Activated CD4-positive, alpha-beta T cell treated with anti-CD3 and anti-CD28 coated beads, Interleukin-2, amount 50 U/mL, for 16 hours (primary cell): Measurements from ENCODE around the gene SCP2.

Source experiments
- DNase-seq: peaks from one replicate; pipeline ENCODE4 v3.0.0-alpha.2; 2020

SCP2 gene, protein sequence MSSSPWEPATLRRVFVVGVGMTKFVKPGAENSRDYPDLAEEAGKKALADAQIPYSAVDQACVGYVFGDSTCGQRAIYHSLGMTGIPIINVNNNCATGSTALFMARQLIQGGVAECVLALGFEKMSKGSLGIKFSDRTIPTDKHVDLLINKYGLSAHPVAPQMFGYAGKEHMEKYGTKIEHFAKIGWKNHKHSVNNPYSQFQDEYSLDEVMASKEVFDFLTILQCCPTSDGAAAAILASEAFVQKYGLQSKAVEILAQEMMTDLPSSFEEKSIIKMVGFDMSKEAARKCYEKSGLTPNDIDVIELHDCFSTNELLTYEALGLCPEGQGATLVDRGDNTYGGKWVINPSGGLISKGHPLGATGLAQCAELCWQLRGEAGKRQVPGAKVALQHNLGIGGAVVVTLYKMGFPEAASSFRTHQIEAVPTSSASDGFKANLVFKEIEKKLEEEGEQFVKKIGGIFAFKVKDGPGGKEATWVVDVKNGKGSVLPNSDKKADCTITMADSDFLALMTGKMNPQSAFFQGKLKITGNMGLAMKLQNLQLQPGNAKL

GRCh38 chr1:52927212-52928014, at the start of gene SCP2:
SCP2 (plus strand) TSS chr1:52927276; CDS start chr1:52927397, 121 bp downstream.
- peak; percentile 81 for DNase-seq

- DNase-seq = no peak
These were observed 49.5 kb upstream of the SCP2 start for GRCh38 chr1:52877554-52877953.

DNA sequence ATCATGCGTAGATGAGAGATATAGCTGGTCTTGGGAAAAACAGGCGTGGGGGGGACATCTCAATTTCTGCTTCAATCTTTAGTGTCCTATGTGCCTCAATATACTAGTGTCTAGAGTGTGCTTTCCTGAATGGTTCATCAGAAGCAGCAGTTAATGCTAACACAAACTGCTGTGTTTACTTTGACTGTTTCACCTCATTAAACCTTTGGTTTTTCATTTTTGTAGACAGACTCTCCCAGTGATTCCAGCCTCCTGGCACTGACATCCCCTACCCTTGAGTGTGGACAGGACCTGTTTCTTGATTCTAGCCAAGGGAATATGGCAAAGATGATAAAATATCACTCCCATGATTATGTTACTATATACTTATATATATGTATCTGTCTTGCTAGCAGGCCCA, 46.9 kb upstream of the SCP2 start:
- no peak for DNase-seq

DNA sequence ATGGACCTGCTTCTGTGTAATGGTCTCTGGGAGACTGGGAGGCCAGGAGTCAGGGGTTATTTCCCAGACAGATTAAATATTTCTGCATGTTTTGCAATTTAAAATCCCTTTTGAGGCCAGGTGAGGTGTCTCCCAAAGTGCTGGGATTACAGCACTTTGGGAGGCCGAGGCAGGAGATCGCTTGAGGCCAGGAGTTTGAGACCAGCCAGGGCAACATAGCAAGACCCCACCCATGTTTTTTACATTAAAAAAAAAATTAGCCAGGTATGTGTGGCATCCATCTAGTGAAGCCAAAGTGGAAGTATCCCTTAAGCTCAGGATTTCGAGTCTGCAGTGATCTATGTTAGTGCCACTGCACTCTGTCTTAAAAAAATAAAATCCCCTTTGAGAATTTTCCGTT, 39.6 kb upstream of the SCP2 start:
- DNase-seq = no peak

DNA sequence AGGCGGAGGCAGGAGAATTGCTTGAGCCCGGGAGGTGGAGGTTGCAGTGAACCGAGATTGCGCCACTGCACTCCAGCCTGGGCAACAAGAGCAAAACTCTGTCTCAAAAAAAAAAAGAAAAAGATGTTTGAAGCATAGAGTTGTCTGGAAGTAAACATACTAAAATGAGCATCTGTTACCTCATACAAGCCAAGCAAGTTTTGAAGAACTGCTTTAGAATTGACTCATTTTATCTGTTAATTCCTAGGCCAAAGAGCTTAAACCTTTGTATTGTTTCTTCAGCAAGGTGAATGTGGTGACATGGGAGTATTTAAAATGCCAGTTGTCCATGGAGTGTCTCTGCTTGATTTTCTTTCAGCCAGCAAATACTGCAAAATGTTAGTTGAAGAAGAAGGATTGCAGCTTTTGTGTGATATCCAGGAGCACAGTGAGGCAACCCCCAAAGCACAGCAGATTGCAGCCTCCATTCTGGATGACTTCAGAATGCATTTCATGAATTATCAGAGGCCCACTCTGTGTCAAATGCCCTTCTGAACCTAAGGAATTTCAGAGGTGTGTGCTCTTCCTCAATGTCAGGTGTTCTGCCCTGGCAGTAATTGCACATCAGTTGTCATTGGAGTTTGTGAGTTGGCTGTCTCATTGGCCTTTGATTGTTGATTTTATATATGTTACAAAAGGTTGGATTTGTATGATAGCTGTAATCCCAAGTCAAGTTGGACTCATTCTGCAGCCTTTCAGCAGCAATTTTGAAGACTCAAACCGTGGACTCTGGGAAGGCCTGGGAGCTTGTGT, 34.5 kb upstream of the SCP2 start:
- DNase-seq = no peak

DNA sequence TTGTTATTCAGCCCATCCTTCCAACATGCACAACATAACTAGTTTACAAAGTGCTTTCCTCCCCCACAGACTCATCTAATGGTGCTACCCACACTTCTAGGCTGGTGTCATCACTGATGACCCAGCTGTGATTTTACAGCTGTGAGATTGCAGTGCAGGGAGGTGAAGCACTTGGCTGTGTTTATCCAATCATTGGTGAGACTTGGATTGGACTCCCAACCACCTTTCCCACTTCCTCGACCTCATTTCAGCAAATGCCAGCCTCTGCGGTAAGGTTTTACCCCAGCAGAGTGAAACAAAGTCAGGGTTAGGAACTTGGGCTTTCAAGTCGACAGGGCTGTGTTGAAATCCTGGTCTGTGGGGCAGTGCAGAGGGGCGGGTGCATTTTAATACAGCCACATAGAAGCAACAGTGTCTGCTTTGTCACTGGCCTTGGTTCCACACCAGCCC, 27.6 kb upstream of the SCP2 start:
- DNase-seq = no peak

- no peak for DNase-seq
These were observed 26.7 kb upstream of the SCP2 start for GRCh38 chr1:52900402-52900801.

- no peak for DNase-seq
These were observed 25.7 kb upstream of the SCP2 start for GRCh38 chr1:52901384-52901783.

GRCh38 chr1:52904208-52904926, 22.7 kb upstream of the SCP2 start:
- no peak for DNase-seq

DNA sequence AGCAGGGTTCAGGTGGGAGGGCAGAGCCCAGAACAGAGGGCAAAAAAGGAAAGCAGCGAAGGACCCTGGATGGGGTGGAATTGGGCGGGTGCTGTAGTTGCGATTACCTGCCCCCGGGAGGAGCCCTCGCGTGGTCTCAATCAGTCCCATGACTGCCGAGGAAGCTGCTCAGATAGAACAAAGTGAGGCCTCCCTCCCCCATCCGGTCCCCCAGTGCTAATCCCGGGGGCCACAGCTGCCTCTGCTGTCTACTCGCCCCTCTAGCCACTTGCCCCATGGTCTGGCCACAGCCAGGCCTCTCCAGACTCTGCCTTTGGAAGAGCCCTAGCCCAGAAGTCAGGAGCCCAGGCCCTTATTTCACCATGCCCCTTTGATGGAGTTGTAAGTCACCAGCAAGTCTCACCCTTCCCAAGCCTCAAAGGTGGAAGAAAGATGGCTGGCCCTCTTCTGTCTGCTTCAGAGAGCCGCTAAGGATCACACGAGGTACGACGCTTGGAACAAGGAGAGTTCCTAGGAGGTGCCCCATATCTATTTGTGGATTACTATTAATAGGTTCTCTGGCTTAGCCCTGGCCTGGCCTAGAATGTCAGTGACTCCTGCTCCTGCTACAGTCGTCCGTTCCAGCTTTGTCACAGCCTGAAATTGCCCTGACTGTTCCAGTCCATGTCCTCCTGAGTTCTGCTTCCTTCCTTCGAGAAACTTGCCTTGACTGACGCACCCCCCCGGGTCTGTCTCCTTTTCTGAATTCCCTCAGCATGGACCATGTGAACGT, 22.0 kb upstream of the SCP2 start:
- DNase-seq = peak; percentile 35

DNA sequence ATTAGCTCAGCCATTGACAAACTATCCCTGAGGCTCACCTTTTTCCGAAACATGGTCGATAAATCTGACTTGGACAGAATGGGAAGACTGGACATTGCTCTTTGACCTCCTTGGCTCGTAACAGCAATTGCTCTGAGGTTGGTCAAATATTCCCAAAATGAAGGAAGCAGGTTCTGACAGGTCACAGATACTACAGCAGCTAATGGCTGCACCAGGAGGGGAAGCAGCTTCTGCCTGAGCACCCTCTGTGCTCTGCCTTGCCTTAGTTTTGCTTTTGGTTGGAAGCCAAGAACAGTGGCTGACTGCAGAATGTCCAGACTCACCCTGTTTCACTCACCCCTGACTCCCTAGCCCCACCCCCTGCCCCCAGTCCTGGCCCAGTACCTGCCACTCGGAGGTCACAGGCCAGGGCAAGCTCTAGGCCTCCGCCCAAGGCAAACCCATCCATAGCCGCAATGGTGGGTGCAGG, 20.9 kb upstream of the SCP2 start:
- no peak for DNase-seq

GRCh38 chr1:52907068-52907811, 19.8 kb upstream of the SCP2 start:
- no peak for DNase-seq

- no peak for DNase-seq
These were observed 19.3 kb upstream of the SCP2 start for GRCh38 chr1:52907812-52908153.

- DNase-seq = no peak
These were observed 15.5 kb upstream of the SCP2 start for GRCh38 chr1:52911541-52911940.

DNA sequence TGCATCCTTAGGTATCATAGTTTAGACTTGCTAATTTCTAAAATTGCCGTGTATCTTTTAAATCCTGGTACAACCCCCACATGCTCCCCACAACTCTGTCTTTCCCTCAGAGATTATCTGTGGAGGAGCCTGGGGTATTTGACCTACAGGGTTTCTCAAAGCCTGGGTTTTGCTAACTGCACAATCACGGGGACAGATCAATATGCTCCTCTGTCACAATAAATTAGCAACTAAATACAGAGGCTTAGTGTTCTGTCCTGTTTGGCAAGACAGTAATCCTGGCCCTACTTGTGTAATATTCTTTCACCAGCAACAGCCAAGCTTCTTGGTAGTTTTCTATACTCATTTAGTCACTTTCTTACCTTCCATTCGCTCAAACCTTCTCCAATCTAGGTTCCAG, 14.1 kb upstream of the SCP2 start:
- no peak for DNase-seq

DNA sequence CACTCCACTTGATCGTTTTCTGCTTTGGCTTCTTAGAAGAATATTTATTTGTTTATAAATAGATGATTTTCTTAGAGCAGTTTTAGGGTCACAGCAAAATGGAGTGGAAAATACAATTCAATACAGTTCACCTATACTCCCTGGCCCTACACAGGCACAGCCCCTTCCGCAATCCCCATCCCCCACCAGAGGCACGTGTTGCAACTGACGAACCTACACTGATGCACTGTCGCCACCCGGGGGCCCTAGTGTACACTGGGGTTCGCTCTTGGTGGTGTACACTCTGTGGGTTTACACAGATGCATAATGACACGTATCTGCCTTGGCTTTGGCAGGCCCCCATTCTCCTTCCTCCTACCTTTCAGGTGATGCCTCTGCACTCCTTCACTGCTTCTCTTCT, 13.5 kb upstream of the SCP2 start:
- DNase-seq = no peak

DNA sequence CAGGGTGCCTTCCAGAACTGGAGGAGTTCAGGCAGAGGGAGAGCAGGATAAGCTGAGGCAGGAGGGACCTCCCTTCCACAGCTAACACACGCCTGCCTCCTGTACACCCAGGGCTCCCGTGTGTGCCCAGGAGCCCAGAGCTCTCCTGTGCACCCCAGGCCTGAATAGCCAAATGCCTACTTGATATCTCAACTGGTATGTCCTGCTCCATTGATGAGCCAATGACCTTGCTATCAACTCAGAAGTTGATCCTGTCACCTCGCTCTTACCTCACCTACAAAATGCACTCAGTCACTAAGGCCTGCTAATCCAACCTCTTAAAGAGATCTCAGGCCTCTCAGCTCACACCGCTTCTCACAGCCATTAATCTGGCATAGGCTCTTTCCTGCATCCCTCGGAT, 12.6 kb upstream of the SCP2 start:
- no peak for DNase-seq

GRCh38 chr1:52915211-52915854, 11.7 kb upstream of the SCP2 start:
- no peak for DNase-seq

GRCh38 chr1:52915855-52916220, 11.2 kb upstream of the SCP2 start:
- DNase-seq = no peak

GRCh38 chr1:52916241-52916975, 10.7 kb upstream of the SCP2 start:
- DNase-seq = no peak
